Measurements from ENCODE around the gene MBTD1.

GRCh38 chr17:51251010-51251409, 8.8 kb downstream of the MBTD1 start:
- TF ChIP-seq MAZ (IDR thresholded peaks at IDR 0.05; ENCODE audit: borderline replicate concordance, low read depth, low read length) (no peak), SMC3 (IDR thresholded peaks at IDR 0.05) (no peak), POLR2A (IDR thresholded peaks at IDR 0.05; ENCODE audit: low read length) (no peak)
- TF ChIP-seq, protein P1, sequence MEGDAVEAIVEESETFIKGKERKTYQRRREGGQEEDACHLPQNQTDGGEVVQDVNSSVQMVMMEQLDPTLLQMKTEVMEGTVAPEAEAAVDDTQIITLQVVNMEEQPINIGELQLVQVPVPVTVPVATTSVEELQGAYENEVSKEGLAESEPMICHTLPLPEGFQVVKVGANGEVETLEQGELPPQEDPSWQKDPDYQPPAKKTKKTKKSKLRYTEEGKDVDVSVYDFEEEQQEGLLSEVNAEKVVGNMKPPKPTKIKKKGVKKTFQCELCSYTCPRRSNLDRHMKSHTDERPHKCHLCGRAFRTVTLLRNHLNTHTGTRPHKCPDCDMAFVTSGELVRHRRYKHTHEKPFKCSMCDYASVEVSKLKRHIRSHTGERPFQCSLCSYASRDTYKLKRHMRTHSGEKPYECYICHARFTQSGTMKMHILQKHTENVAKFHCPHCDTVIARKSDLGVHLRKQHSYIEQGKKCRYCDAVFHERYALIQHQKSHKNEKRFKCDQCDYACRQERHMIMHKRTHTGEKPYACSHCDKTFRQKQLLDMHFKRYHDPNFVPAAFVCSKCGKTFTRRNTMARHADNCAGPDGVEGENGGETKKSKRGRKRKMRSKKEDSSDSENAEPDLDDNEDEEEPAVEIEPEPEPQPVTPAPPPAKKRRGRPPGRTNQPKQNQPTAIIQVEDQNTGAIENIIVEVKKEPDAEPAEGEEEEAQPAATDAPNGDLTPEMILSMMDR (IDR thresholded peaks at IDR 0.05): no peak
